CD4-positive, alpha-beta T cell treated with Interleukin-4 for 4 hours (primary cell): ENCODE results near the gene CDK8.
"Not testable (repeated sequence)": the region's sequence is repeated elsewhere in the genome, so short reads cannot be mapped to it uniquely, and the experiment has no call there.

Experiments
- DNase-seq: peaks from one replicate; pipeline ENCODE4 v3.0.0-alpha.2; 2020

The CDK8 gene

GRCh38 chr13:26254583-26255111 is 718 bp downstream of the CDK8 start:
- DNase-seq: peak; percentile 45

DNA sequence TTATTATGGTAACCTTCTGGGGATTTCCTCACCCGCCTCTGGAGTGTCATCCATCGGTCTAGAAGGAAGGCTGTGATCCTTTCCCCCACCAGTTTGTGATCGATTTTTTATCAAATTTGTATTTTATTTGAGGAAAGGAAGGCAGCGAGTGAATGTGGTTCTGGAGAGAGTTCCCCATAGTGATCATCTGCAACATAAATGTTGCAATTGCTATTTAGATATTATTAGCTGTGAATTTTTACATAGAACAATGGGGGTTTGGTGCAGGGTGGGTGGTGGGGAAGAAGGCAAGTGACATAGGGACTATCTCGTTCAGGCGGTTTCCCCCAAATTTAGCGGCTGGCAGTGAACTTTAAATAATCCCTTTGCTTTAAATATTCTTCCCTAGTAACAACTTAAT is 1.2 kb downstream of the CDK8 start:
- DNase-seq: no peak

- no peak for DNase-seq
These were observed 1.9 kb downstream of the CDK8 start for GRCh38 chr13:26255691-26256277.

DNA sequence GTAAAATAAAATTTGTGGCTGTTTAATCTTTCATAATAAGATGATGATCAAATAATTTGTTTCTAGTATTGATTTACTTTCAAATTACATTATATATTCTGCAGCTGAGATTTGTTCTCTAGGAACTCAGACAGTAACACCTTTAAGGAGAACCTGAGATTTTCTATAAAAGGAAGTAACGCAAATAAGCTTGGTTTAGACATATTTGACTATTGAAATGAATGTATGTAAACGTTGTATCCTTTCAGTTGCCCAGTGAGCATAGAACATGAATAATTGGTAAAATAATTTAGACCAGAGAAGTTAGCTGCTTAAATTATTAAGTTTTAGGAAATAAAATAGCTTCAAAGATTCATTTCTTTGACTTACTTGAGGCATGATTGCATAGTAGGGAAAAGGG is 3.1 kb downstream of the CDK8 start:
- DNase-seq: no peak

DNA sequence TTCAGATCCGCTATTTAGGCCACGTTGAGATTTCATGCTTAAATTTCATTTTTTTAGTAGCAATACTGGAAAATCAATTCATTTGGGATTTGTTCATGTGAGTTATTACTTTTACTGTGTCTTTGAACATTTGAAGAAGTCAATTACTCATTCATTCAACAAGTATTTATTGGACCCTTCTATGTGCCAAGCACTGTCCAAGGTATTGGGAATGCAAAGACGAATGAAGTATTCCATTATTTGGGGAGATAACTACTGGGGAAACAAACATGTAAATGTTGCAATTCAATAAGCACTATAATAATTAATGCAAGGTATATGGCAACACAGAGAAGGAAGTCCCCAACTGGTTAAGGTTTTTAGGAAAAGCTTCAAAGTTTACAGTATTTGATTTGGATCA is 5.7 kb downstream of the CDK8 start:
- DNase-seq: no peak

DNA sequence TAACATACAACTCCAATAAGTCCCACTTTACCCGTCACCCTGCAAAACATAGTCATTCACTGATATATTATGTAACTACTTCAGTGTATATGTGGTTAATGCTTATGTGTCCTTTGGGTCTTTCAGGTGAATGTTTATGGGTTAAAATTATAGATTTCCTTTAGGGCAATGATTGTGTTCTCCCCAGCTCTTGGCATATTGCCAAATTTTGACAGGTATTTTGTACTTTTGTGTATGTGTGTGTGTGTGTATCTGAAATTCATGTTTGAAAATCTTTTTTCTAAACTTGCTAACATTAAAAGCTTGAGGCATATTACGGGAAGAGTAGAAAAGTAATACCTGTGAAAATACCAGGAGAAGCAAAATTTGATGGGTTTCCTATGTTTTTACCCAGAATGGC is 8.2 kb downstream of the CDK8 start:
- DNase-seq: no peak

DNA sequence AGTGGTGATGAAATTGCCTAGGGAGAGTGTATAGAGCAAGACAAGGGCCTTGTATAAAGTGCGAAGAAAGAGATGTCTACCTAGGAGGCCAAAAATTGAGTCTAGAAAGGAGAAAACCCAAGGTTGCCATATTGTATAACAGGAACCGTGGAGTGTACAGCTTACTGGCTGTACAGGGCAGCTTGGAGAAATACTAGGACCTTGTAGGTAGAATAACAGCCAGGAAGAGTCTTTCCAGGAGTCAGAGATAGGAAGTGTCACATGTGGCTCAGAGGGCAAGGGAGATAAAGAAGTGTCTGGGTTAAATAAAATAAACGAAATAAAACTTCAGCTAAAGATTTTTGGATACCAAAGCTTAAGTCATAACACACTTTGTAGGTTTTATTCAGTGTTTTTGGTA is 12.4 kb downstream of the CDK8 start:
- no peak for DNase-seq

DNA sequence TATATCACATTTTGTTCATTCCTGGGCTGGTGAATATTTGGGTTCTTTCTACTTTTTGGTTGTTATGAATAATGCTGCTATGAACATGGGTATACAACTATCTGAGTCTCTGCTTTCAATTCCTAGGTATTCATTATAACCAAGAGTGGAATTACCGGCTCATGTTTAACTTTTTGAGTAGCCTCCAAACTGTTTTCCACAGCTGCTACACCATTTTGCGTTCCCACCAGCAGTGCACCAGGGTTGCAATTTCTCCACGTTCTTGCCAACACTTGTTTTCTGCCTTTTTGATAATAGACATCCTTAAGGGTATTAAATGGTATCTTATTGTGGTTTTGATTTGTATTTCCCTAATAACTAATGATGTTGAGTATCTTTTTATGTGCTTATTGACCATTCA is 16.8 kb downstream of the CDK8 start:
- DNase-seq: no peak

DNA sequence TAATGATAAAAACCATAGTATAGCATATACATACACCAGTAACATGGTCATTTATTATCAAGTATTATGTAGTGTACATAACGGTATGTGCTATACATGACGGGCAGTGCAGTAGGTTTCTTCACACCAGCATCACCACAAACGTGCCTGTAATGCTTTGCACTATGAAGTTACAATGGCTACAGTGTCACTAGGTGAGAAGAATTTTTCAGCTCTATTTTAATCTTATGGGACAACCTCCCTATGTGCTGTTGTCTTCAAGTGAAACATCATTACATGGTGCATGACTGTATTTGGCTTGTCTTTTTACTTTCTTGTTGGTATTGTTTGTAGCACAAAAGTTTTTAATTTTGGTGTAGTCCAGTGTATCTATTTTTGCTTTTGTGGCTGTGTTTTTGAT is 18.7 kb downstream of the CDK8 start:
- no peak for DNase-seq

GRCh38 chr13:26280295-26280694 is 26.4 kb downstream of the CDK8 start:
- no peak for DNase-seq

DNA sequence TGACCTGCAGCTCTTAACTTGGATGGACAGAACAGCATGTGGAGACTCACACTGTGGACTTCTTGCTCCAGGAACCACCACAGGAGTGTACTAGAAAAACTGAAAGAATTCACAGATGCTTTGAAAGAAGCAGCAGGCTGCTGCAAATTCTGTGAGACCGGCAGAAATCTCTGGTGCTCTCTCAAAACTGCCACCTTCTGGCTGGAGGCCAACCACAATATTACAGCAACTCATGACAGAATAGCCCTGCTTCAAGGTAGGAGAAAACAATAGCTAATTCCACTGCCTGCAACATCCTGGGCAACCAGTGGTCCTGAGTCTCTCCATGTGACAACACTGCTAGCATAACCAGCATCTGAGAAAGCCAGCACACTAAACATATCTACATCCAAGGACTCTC is 26.9 kb downstream of the CDK8 start:
- no peak for DNase-seq

GRCh38 chr13:26285911-26286310 is 32.0 kb downstream of the CDK8 start:
- DNase-seq: not testable (repeated sequence)

DNA sequence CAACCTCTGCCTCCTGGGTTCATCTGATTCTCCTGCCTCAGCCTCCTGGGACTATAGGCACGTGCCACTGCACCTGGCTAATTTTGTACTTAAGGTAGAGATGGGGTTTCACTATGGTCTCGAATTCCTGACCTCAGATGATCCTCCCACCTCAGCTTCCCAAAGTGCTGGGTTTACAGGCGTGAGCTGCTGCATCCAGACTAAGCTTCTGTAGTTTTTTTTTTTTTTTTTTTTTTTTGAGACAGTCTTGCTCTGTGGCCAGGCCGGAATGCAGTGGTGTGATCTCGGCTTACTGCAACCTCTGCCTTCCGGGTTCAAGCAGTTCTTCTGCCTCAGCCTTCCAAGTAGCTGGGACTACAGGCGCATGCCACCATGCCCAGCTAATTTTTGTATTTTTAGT is 34.9 kb downstream of the CDK8 start:
- DNase-seq: not testable (repeated sequence)

- DNase-seq: no peak
These were observed 41.9 kb downstream of the CDK8 start for GRCh38 chr13:26295812-26296211.

- DNase-seq: no peak
These were observed 45.3 kb downstream of the CDK8 start for GRCh38 chr13:26299168-26299750.

GRCh38 chr13:26300140-26300539 is 46.2 kb downstream of the CDK8 start:
- no peak for DNase-seq

- no peak for DNase-seq
These were observed 51.7 kb downstream of the CDK8 start for GRCh38 chr13:26305676-26306075.

- no peak for DNase-seq
These were observed 53.8 kb downstream of the CDK8 start for GRCh38 chr13:26307701-26308100.

DNA sequence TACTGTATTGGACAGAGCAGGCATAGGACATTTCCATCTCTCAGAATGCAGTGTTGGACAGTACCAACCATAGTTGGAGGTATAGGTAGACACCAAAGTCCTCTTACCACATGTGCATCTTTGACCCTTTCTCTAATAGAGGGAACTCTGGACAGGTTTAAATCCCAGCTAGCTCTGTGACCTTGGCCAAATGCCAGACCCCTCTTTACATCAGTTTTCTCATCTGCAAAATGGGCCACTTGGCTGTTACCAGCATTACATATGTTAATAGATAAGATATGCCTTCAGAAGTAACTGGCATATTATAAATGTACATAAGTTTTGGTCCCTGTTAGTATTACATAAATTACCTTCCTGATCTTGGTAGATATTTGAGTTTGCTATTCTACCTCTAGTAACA is 54.3 kb downstream of the CDK8 start:
- DNase-seq: no peak

DNA sequence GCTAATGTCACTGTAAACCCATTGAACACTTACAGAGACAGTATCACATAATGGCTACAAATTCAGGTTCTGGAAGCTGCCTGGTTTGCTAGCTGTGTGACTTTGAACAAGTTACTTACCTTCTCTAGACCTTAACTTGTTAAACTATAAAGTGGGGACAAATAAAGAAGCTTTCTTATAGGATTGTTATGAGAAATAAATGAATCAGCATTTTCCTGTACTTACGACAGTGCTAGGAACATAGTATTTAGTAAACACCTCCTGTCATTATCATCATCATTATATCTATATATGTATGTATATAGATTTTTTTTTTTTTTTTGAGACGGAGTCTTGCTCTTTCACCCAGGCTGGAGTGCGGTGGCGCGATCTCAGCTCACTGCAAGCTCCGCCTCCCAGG is 54.9 kb downstream of the CDK8 start:
- DNase-seq: no peak

DNA sequence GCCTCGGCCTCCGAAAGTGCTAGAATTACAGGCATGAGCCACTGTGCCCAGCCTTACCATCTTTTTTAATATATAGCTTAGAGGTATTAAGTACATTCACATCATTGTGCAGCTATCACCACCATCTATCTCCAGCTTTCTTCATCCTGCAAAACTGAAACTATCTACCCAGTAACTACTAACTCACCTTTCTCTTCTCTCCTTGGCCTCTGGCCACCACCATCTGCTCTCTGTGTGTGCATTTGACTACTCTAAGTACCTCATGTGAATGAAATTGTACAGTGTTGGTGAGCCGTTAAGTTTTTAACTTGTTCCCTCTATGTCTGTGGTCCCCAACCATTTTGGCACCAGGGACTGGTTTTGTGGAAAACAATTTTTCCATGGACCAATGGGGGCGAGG is 56.1 kb downstream of the CDK8 start:
- no peak for DNase-seq

DNA sequence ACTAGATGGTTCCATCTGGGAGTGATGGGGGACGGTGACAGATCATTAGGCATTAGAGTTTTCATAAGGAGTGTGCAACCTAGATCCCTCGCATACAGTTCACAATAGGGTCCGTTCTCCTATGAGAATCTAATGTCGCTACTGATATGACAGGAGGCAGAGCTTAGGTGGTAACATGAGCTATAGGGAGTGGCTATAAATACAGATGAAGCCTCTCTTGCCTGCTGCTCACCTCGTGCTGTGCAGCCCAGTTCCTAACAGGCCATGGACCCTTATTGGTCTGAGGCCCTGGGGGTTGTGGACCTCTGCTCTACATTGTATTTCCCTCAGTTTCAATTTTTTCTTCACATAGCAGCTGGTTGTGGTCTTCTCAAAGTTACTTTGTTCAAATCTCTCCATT is 56.5 kb downstream of the CDK8 start:
- DNase-seq: no peak

GRCh38 chr13:26312019-26312418 is 58.1 kb downstream of the CDK8 start:
- DNase-seq: not testable (repeated sequence)

GRCh38 chr13:26316095-26316494 is 62.2 kb downstream of the CDK8 start:
- not testable (repeated sequence) for DNase-seq

GRCh38 chr13:26320766-26321165 is 66.8 kb downstream of the CDK8 start:
- DNase-seq: no peak
